ENCODE data around the gene MICAL2. TPM values are rescaled to one million over a fixed set of nuclear protein-coding genes. Genes with fewer than 3 reads are reported as not detected.
A peak's percentile ranks its signal among the peaks of the same experiment; 100 is the strongest.

MICAL2 gene
- total and polyA plus RNA-seq, 2 of the 13 experiments (the other 11 are each of a cell fraction or from before 2014, with no cell fraction given): 0.78 to 1.1 TPM

GRCh38 chr11:12085371-12086251, 24.8 kb upstream of the MICAL2 start (continued):
- TF ChIP-seq ZXDC (CRISPR knock-in tag; IDR thresholded peaks at IDR 0.05) (0 out of 2 replicates have a peak, but pooled peaks have one; percentile 28), ZFP90 (CRISPR knock-in tag; IDR thresholded peaks at IDR 0.05; ENCODE audit: borderline replicate concordance) (no peak), ZNF552 (CRISPR knock-in tag; IDR thresholded peaks at IDR 0.05; ENCODE audit: borderline replicate concordance) (no peak), FOXA1 (IDR thresholded peaks at IDR 0.05) (no peak), FOXA1 (CRISPR knock-in tag; IDR thresholded peaks at IDR 0.05) (0 out of 2 replicates have a peak, but pooled peaks have one; percentile 9), JARID2 (CRISPR knock-in tag; IDR thresholded peaks at IDR 0.05; ENCODE audit: insufficient replicate concordance) (no peak), DRAP1 (CRISPR knock-in tag; IDR thresholded peaks at IDR 0.05) (no peak), SALL2 (CRISPR knock-in tag; IDR thresholded peaks at IDR 0.05) (no peak), ZNF556 (CRISPR knock-in tag; IDR thresholded peaks at IDR 0.05; ENCODE audit: borderline replicate concordance) (0 out of 2 replicates have a peak, but pooled peaks have one; percentile 16), POLR2G (IDR thresholded peaks at IDR 0.05; ENCODE audit: low read depth, low read length) (no peak), POGK (CRISPR knock-in tag; conservative IDR thresholded peaks at IDR 0.05) (no peak), IRF9 (CRISPR knock-in tag; IDR thresholded peaks at IDR 0.05; ENCODE audit: borderline replicate concordance) (no peak), ZBTB14 (CRISPR knock-in tag; IDR thresholded peaks at IDR 0.05) (no peak), PRDM4 (CRISPR knock-in tag; IDR thresholded peaks at IDR 0.05; ENCODE audit: borderline replicate concordance) (no peak), HNF4G (IDR thresholded peaks at IDR 0.05; ENCODE audit: borderline replicate concordance, low read depth, low read length) (peak; percentile 64; the same call in 1 of the 2 replicates), HNF4G (CRISPR knock-in tag; IDR thresholded peaks at IDR 0.05; ENCODE audit: borderline replicate concordance, low read depth) (no peak), CEBPG (CRISPR knock-in tag; IDR thresholded peaks at IDR 0.05) (peak; percentile 40), HDAC6 (IDR thresholded peaks at IDR 0.05; ENCODE audit: low read depth, low read length) (no peak)
